Breast epithelium (tissue), 3 donors: Measurements from ENCODE around the gene SPG7.

Source experiments
- CTCF ChIP-seq, 3 donors: fragments of 450-650 bp; IDR thresholded peaks; one replicate each; pipeline ENCODE4 v1.5.1; 2016 to 2017; ENCODE audit warnings: antibody characterized with exemption in 3 of 3, mild to moderate bottlenecking in 3 of 3, moderate library complexity in 3 of 3
- POLR2AphosphoS5 ChIP-seq, 3 donors: sonication (generic); formaldehyde crosslinking; IDR thresholded peaks; one replicate each; pipeline ENCODE4 v1.6.1; 2017; ENCODE audit warnings: antibody characterized with exemption in 3 of 3

GRCh38 chr16:89504091-89504490 lies 4.1 kb upstream of the SPG7 start:
- TF ChIP-seq POLR2AphosphoS5 (IDR thresholded peaks at IDR 0.05) (no peak), CTCF (IDR thresholded peaks at IDR 0.05) (no peak)
